GM12878 (cell line): ENCODE measurements around the gene ARL5C. TPM values are rescaled to one million over a fixed set of nuclear protein-coding genes. Genes with fewer than 3 reads are reported as not detected.

Experiments
- ATAC-seq: fragments of 200-7000 bp; cut with Tn5 transposase; 3 replicates; pipeline ENCODE4 v1.9.1; 2020; ENCODE audit warnings: mild to moderate bottlenecking, moderate library complexity
- BruUV-seq: library from RNA; stranded (reverse); fragments of 400-500 nt; replicated peaks from 2 replicates; lab custom pipeline; 2021; lab: Mats Ljungman, UMichigan
- CTCF ChIA-PET: fragments of 300-600 bp; sonication (Branson Sonifier 250); formaldehyde crosslinking; extraction: SDS; loops from one replicate; lab custom pipeline; 2021; ENCODE audit warnings: inconsistent platforms; lab: Yijun Ruan, JAX
- POLR2A ChIA-PET: fragments of 350-600 bp; formaldehyde crosslinking; extraction: SDS; loops from one replicate; lab custom pipeline; 2021; ENCODE audit warnings: inconsistent platforms; lab: Charles Lee
- RAD21 ChIA-PET: fragments of 300-600 bp; sonication (Branson Sonifier 250); formaldehyde crosslinking; loops from one replicate; lab custom pipeline; 2023; ENCODE audit warnings: antibody characterized with exemption; ENCODE audit not compliant: unreplicated experiment; lab: Charles Lee
- SMC1A ChIA-PET: fragments of 300-600 bp; sonication (Branson Sonifier 250); formaldehyde crosslinking; loops from one replicate; lab custom pipeline; 2023; ENCODE audit not compliant: unreplicated experiment, uncharacterized antibody; lab: Charles Lee
- DNase-seq: peaks from one replicate; pipeline ENCODE4 v3.0.0-alpha.2; 2011; ENCODE audit warnings: low read depth, low spot score
- FAIRE-seq: peaks from 3 replicates; lab custom pipeline; 2011; peaks lifted over from hg19 to GRCh38; lab: Jason Lieb, UNC
- H2AFZ ChIP-seq: 2 replicates; pipeline ENCODE4 v1.6.0; 2011; ENCODE audit warnings: low read depth, low read length, control low read depth; ENCODE audit not compliant: control insufficient read depth
- H3K27ac ChIP-seq: 2 replicates; pipeline ENCODE4 v1.5.1; 2011; ENCODE audit warnings: control low read depth; ENCODE audit not compliant: control insufficient read depth, insufficient read depth
- H3K27me3 ChIP-seq, 2 experiments: replicated peaks in 1 of 2; 2 replicates each; pipeline versions ENCODE4 v1.6.0 to v1.6.1; 2011; ENCODE audit warnings: low read length in 1 of 2; ENCODE audit not compliant: control insufficient read depth in 2 of 2, insufficient read depth in 2 of 2
- H3K36me3 ChIP-seq, 2 experiments: 2 replicates each; pipeline ENCODE4 v1.5.1; 2011; ENCODE audit warnings: low read length in 1 of 2; ENCODE audit not compliant: control insufficient read depth in 2 of 2, insufficient read depth in 2 of 2
- H3K4me1 ChIP-seq: 2 replicates; pipeline ENCODE4 v1.6.1; 2011; ENCODE audit warnings: mild to moderate bottlenecking, low read length, moderate library complexity, mixed read lengths; ENCODE audit not compliant: control insufficient read depth, insufficient read depth
- H3K4me2 ChIP-seq: 2 replicates; pipeline ENCODE4 v1.6.0; 2011; ENCODE audit warnings: control low read depth; ENCODE audit not compliant: control insufficient read depth, insufficient read depth
- H3K4me3 ChIP-seq: fragments of 200-600 bp; sonication (generic); 2 replicates; pipeline ENCODE4 v1.5.1; 2016
- H3K79me2 ChIP-seq: 2 replicates; pipeline ENCODE4 v1.6.0; 2011; ENCODE audit warnings: low read length; ENCODE audit not compliant: control insufficient read depth, insufficient read depth
- H3K9ac ChIP-seq: 2 replicates; pipeline ENCODE4 v1.8.0; 2011; ENCODE audit warnings: low read length, control low read depth, mixed read lengths; ENCODE audit not compliant: control insufficient read depth, insufficient read depth
- H3K9me3 ChIP-seq: replicated peaks from 3 replicates; pipeline ENCODE4 v1.5.1; 2011; ENCODE audit warnings: mild to moderate bottlenecking, low read length; ENCODE audit not compliant: control insufficient read depth, insufficient read depth
- H4K20me1 ChIP-seq: 2 replicates; pipeline ENCODE4 v1.6.0; 2011; ENCODE audit not compliant: control insufficient read depth, insufficient read depth
- EGR1 ChIP-seq, 2 experiments: IDR thresholded peaks; 1 replicate in 1 of 2; 2 replicates in 1 of 2; pipeline ENCODE4 v1.6.1; 2011 to 2012; ENCODE audit warnings: low read depth in 2 of 2, low read length in 2 of 2, borderline replicate concordance in 1 of 2, mild to moderate bottlenecking in 1 of 2, moderate library complexity in 1 of 2
- FOXK2 ChIP-seq: fragments of 450-650 bp; IDR thresholded peaks from 2 replicates; pipeline ENCODE4 v1.6.1; 2017; ENCODE audit warnings: mild to moderate bottlenecking, moderate library complexity
- JUND ChIP-seq: IDR thresholded peaks from 2 replicates; pipeline ENCODE4 v1.6.1; 2012; ENCODE audit warnings: low read depth, mild to moderate bottlenecking, low read length, improper control_type of control experiment, moderate library complexity
- MXI1 ChIP-seq: fragments of 150-350 bp; IDR thresholded peaks from 2 replicates; pipeline ENCODE4 v1.6.1; 2011; ENCODE audit warnings: low read depth, mild to moderate bottlenecking, inconsistent platforms, low read length, improper control_type of control experiment
- POLR2A ChIP-seq: IDR thresholded peaks from 2 replicates; pipeline ENCODE4 v1.6.1; 2011; ENCODE audit warnings: low read depth, mild to moderate bottlenecking, low read length
- POLR2AphosphoS5 ChIP-seq: IDR thresholded peaks from 2 replicates; pipeline ENCODE4 v1.6.1; 2011; ENCODE audit warnings: mild to moderate bottlenecking, low read length, inconsistent platforms
- TARDBP ChIP-seq: IDR thresholded peaks from 2 replicates; pipeline ENCODE4 v1.6.1; 2016; ENCODE audit warnings: borderline replicate concordance
- WGBS: methylation state at CpG from one replicate; pipeline ENCODE4 v1.1.6; 2016; ENCODE audit warnings: low lambda C conversion rate; ENCODE audit not compliant: insufficient replicate concordance, insufficient coverage; ENCODE audit errors: missing lambda C conversion rate; 5-methylcytosine and 5-hydroxymethylcytosine counted together
- in situ Hi-C: fragments of 300-500 bp; cut with MboI; formaldehyde crosslinking; loops from 9 replicates; pipeline ENCODE4 v1.14.3; 2018; ENCODE audit warnings: mixed read lengths
- intact Hi-C: fragments of 100-400 bp; cut with micrococcal nuclease; formaldehyde crosslinking; loops from one replicate; pipeline ENCODE4 v1.14.2; 2022; ENCODE audit not compliant: unreplicated experiment
- polyA plus RNA-seq, 11 experiments: library from polyadenylated mRNA; depleted of rRNA in 4 of 11; unstranded in 6 of 11; stranded (reverse) in 5 of 11; fragments of >200 nt; fragmentation: Nextera tagmentation in 4 of 11; fragmentation: Illumina TruSeq in 1 of 11; extraction: Ambion mirVana in 4 of 11; extraction: Trizol in 1 of 11; gene quantifications; 1 replicate in 1 of 11; 2 replicates in 10 of 11; pipeline versions ENCODE4 v1.2.1 to v1.2.3, GENCODE V29; 2011 to 2016; ENCODE audit warnings: inconsistent platforms in 2 of 11, missing spikeins in 2 of 11, low read depth in 1 of 11
- total RNA-seq, 4 experiments: library from RNA; depleted of rRNA in 3 of 4; stranded (reverse); fragments of >200 nt in 3 of 4; fragmentation: Illumina TruSeq in 1 of 4; extraction: Trizol in 1 of 4; gene quantifications; 2 replicates each; pipeline versions ENCODE4 v1.2.1 to v1.2.3, GENCODE V29; 2013 to 2021

Gene ARL5C
- total and polyA plus RNA-seq, 10 of the 15 experiments (the other 5 are each of a cell fraction or from before 2014, with no cell fraction given): not detected

GRCh38 chr17:39204245-39204644 is 38.3 kb upstream of the ARL5C start:
- POLR2A ChIA-PET: no interaction called here
- Histone ChIP-seq H3K4me1 (peaks cover 31% of the 10 kb centered on the region), H3K4me2 (no peak overlapping the region), H3K9ac (no peak overlapping the region), H3K79me2 (peaks cover 30% of the 10 kb centered on the region)
- intact Hi-C loops: no loop called here
- in situ Hi-C loops: no loop called here
- no TSS peak for BruUV-seq
- SMC1A ChIA-PET: interaction anchor here (1.4 kb wide), 1 partner anchor 40 kb away, joined by 5 read pairs; no protein-coding TSS in a partner anchor
- TF ChIP-seq POLR2AphosphoS5: peak; percentile 46; the same call in 1 of the 2 replicates
- TF ChIP-seq MXI1: no peak
- no peak for TF ChIP-seq JUND
- no peak for TF ChIP-seq FOXK2
- TF ChIP-seq POLR2A: no peak
- no peak for TF ChIP-seq EGR1 (IDR thresholded peaks at IDR 0.05; ENCODE audit: borderline replicate concordance in 1 of 2, low read depth in 2 of 2, low read length in 2 of 2)
- TF ChIP-seq TARDBP: no peak
- TF ChIP-seq, all 136 proteins: peak for 1
- FAIRE-seq: no peak
- H4K20me1 ChIP-seq: peaks cover 5% of the 10 kb centered on the region; the same call in 1 of the 2 replicates
- peaks cover 15 to 28% of the 10 kb centered on the region in 2 experiments for H3K36me3 ChIP-seq
- 72% methylated on average over 8 of the region's 8 CpGs for WGBS
- CTCF ChIA-PET: interaction anchor here (0.9 to 10.9 kb wide), 3 partner anchors 36 to 221 kb away, joined by 3 to 658 read pairs (median 4); no protein-coding TSS in a partner anchor
- H3K27ac ChIP-seq: no peak overlapping the region
- no peak for DNase-seq
- no peak overlapping the region for H3K4me3 ChIP-seq
- RAD21 ChIA-PET: interaction anchor here (0.7 to 6.1 kb wide), 3 partner anchors 28 to 40 kb away, joined by 3 to 90 read pairs (median 4); no protein-coding TSS in a partner anchor
- H3K9me3 ChIP-seq: no peaks in the 10 kb centered on the region
- H2AFZ ChIP-seq: no peak overlapping the region
- ATAC-seq: no peak
- no peaks in the 10 kb centered on the region for H3K27me3 ChIP-seq
